Measurements from ENCODE around the gene RNU6-8. TPM values are rescaled to one million over a fixed set of nuclear protein-coding genes. Genes with fewer than 3 reads are reported as not detected.

RNU6-8 gene
- total RNA-seq, 1 experiment from 2014 or later: not detected

- 0 out of 4 replicates have a peak, but pooled peaks cover 0 to 5% of the 10 kb centered on the region in 2 experiments for H3K9me3 ChIP-seq (ENCODE audit: control insufficient read depth in 1 of 2, insufficient read depth in 1 of 2, low read depth in 1 of 2, low read length in 2 of 2)
- H3K27me3 ChIP-seq (ENCODE audit: insufficient read depth, low read length): no peaks in the 10 kb centered on the region
- no peak for DNase-seq (ENCODE audit: low read depth, low spot score)
- no peaks in the 10 kb centered on the region for H4K20me1 ChIP-seq (ENCODE audit: insufficient read depth)
- no peak for TF ChIP-seq MAX (IDR thresholded peaks at IDR 0.05)
- H3K36me3 ChIP-seq (ENCODE audit: control insufficient read depth in 1 of 2, insufficient read depth in 2 of 2, low read length in 2 of 2): no peaks in the 10 kb centered on the region
- H3K9ac ChIP-seq (ENCODE audit: low read length): no peak overlapping the region
- ChIA-PET RAD21 (ENCODE audit: low non-redundant PET in 1 of 2, low total read pairs in 2 of 2, uncharacterized antibody in 2 of 2, unreplicated experiment in 2 of 2) (no interaction called here), CTCF (no interaction called here), POLR2A (no interaction called here)
- no peak for ATAC-seq
- H3K9me2 ChIP-seq (ENCODE audit: insufficient read depth): no peaks in the 10 kb centered on the region
- no TSS peak for BruUV-seq (replicated peaks)
- H2AFZ ChIP-seq (ENCODE audit: low read depth, low read length, poor library complexity, severe bottlenecking): no peak overlapping the region
- H3K4me2 ChIP-seq (ENCODE audit: low read length): no peak overlapping the region
- no peak overlapping the region for H3K27ac ChIP-seq (ENCODE audit: low read depth, low read length)
- no peaks in the 10 kb centered on the region for H3K79me2 ChIP-seq (ENCODE audit: insufficient read depth, low read length)
- intact Hi-C loops (cut with micrococcal nuclease): no loop called here
- H3K4me3 ChIP-seq (replicated peaks in 1 of 2; ENCODE audit: low read depth in 1 of 2, low read length in 2 of 2): no peak overlapping the region
- H3K4me1 ChIP-seq (ENCODE audit: control insufficient read depth in 1 of 2, insufficient read depth in 2 of 2, low read length in 2 of 2): no peaks in the 10 kb centered on the region
Measured at GRCh38 chr14:32189811-32190210, 13.3 kb downstream of the RNU6-8 start.

GRCh38 chr14:32186248-32186647 is 16.8 kb downstream of the RNU6-8 start:
- Histone ChIP-seq H3K4me2 (ENCODE audit: low read length) (no peak overlapping the region), H2AFZ (ENCODE audit: low read depth, low read length, poor library complexity, severe bottlenecking) (no peak overlapping the region), H3K36me3 (ENCODE audit: control insufficient read depth in 1 of 2, insufficient read depth in 2 of 2, low read length in 2 of 2) (no peaks in the 10 kb centered on the region), H3K4me3 (replicated peaks in 1 of 2; ENCODE audit: low read depth in 1 of 2, low read length in 2 of 2) (no peak overlapping the region), H3K9me3 (ENCODE audit: control insufficient read depth in 1 of 2, insufficient read depth in 1 of 2, low read depth in 1 of 2, low read length in 2 of 2) (0 out of 4 replicates have a peak, but pooled peaks cover 0 to 5% of the 10 kb centered on the region in 2 experiments), H3K79me2 (ENCODE audit: insufficient read depth, low read length) (no peaks in the 10 kb centered on the region), H4K20me1 (ENCODE audit: insufficient read depth) (no peaks in the 10 kb centered on the region), H3K9ac (ENCODE audit: low read length) (no peak overlapping the region), H3K9me2 (ENCODE audit: insufficient read depth) (no peaks in the 10 kb centered on the region), H3K27me3 (ENCODE audit: insufficient read depth, low read length) (no peaks in the 10 kb centered on the region), H3K4me1 (ENCODE audit: control insufficient read depth in 1 of 2, insufficient read depth in 2 of 2, low read length in 2 of 2) (no peaks in the 10 kb centered on the region), H3K27ac (ENCODE audit: low read depth, low read length) (no peak overlapping the region)
- intact Hi-C loops (cut with micrococcal nuclease): no loop called here
- DNase-seq (ENCODE audit: low read depth, low spot score): no peak
- ChIA-PET POLR2A (no interaction called here), RAD21 (ENCODE audit: low non-redundant PET in 1 of 2, low total read pairs in 2 of 2, uncharacterized antibody in 2 of 2, unreplicated experiment in 2 of 2) (no interaction called here), CTCF (no interaction called here)
- no peak for ATAC-seq
- TF ChIP-seq JUND (IDR thresholded peaks at IDR 0.05) (no peak), ATF3 (IDR thresholded peaks at IDR 0.05) (no peak), POLR2AphosphoS5 (IDR thresholded peaks at IDR 0.05; ENCODE audit: low read depth, low read length) (no peak), ZFX (IDR thresholded peaks at IDR 0.05) (no peak), EZH2 (IDR thresholded peaks at IDR 0.05) (no peak), POLR2A (IDR thresholded peaks at IDR 0.05; ENCODE audit: borderline replicate concordance, extremely low read depth, insufficient read depth, insufficient read length) (no peak), TCF7L2 (IDR thresholded peaks at IDR 0.05; ENCODE audit: borderline replicate concordance, extremely low read depth, insufficient read depth, insufficient read length) (no peak), CBX3 (IDR thresholded peaks at IDR 0.05; ENCODE audit: low read depth) (no peak), EGR1 (IDR thresholded peaks at IDR 0.05; ENCODE audit: low read depth) (no peak), RAD21 (IDR thresholded peaks at IDR 0.05; ENCODE audit: low read depth) (no peak), MAX (IDR thresholded peaks at IDR 0.05) (no peak), ZNF274 (IDR thresholded peaks at IDR 0.05; ENCODE audit: low read depth, low read length) (no peak), SP1 (IDR thresholded peaks at IDR 0.05; ENCODE audit: low read depth) (no peak), FOSL1 (IDR thresholded peaks at IDR 0.05; ENCODE audit: low read depth) (no peak), EZH2phosphoT487 (IDR thresholded peaks at IDR 0.05; ENCODE audit: borderline replicate concordance) (no peak), SIN3A (IDR thresholded peaks at IDR 0.05; ENCODE audit: low read depth) (no peak), SRF (IDR thresholded peaks at IDR 0.05; ENCODE audit: low read depth) (no peak)
- BruUV-seq (replicated peaks): no TSS peak
